HepG2 (cell line): ENCODE results near the gene PATL2.

Experiments
- HNRNPLL ChIP-seq: fragments of 200-400 bp; formaldehyde crosslinking; IDR thresholded peaks from 2 replicates; pipeline ENCODE4 v1.6.1; 2017; ENCODE audit warnings: mild to moderate bottlenecking, low read depth, low read length; ENCODE audit not compliant: poor library complexity, severe bottlenecking
- REPIN1 ChIP-seq: sonication (generic); formaldehyde crosslinking; IDR thresholded peaks from 2 replicates; pipeline ENCODE4 v1.8.0; 2022; ENCODE audit warnings: missing genetic modification reagents, low read depth, mild to moderate bottlenecking, borderline replicate concordance
- SOX13 ChIP-seq, 3 experiments: fragments of 450-650 bp in 1 of 3; sonication (generic) in 1 of 3; formaldehyde crosslinking in 1 of 3; IDR thresholded peaks in 2 of 3; conservative IDR thresholded peaks in 1 of 3; 2 replicates each; pipeline versions ENCODE4 v1.5.0 to v1.6.1; 2016 to 2020; ENCODE audit warnings: antibody characterized with exemption in 1 of 3, mild to moderate bottlenecking in 1 of 3, missing compliant biosample characterization in 1 of 3, missing genetic modification reagents in 1 of 3, moderate library complexity in 1 of 3
- TF ChIP-seq, protein P1 (sequence below): sonication (generic); formaldehyde crosslinking; IDR thresholded peaks from 2 replicates; pipeline ENCODE4 v1.5.0; 2020; ENCODE audit warnings: mild to moderate bottlenecking, missing genetic modification reagents, moderate library complexity

DNA sequence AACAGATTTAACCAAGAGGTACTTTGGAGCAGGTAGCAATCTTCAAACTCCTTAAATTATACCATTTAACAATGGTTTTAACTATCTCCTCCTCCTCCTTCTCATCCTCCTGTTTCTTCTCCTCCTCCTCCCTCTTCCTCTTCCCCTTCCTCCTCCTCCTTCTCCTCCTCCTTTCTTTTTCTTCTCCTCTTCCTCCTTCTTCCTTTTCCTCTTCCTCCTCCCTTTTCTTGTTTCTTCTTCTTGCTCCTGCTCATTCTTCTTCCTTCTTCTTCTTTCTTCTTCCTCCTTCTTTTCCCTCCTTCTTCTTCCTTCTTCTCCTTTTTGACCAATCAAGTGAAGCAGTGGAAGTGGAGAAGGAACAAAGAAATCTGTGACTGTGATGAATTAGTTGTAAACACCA lies 14.1 kb downstream of the PATL2 start:
- TF ChIP-seq HNRNPLL = no peak
- no peak for TF ChIP-seq SOX13 (IDR thresholded peaks at IDR 0.05)
- TF ChIP-seq SOX13 (CRISPR knock-in tag; conservative IDR thresholded peaks at IDR 0.05 in 1 of 2, IDR thresholded peaks at IDR 0.05 in 1 of 2) = no peak
- no peak for TF ChIP-seq REPIN1 (CRISPR knock-in tag)
- TF ChIP-seq, protein P1, sequence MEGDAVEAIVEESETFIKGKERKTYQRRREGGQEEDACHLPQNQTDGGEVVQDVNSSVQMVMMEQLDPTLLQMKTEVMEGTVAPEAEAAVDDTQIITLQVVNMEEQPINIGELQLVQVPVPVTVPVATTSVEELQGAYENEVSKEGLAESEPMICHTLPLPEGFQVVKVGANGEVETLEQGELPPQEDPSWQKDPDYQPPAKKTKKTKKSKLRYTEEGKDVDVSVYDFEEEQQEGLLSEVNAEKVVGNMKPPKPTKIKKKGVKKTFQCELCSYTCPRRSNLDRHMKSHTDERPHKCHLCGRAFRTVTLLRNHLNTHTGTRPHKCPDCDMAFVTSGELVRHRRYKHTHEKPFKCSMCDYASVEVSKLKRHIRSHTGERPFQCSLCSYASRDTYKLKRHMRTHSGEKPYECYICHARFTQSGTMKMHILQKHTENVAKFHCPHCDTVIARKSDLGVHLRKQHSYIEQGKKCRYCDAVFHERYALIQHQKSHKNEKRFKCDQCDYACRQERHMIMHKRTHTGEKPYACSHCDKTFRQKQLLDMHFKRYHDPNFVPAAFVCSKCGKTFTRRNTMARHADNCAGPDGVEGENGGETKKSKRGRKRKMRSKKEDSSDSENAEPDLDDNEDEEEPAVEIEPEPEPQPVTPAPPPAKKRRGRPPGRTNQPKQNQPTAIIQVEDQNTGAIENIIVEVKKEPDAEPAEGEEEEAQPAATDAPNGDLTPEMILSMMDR (CRISPR knock-in tag) = no peak
